ENCODE measurements around the gene HTRA1.

DNA sequence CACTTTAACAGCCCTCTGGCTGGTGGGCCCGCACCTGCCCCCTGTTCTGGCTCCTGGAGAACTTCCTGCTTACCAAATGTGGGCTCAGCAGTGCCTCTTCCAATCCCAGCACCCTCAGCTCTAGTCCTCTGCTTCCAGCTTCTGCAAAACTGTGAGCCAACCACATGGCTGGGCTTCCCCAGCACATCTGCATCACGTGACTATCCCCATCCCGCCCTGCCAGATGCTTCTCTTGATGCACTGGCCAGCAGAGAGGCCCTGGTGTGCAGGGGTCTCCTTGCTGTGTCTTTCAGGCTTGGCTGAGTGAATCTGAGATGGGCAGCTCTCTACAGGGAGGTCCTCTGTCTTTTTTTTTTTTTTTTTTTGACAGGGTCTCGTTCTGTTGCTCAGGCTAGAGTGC lies 55.4 kb downstream of the HTRA1 start:
- TF ChIP-seq TAF1 (IDR thresholded peaks at IDR 0.05; ENCODE audit: borderline replicate concordance, low read depth, low read length): no peak
- TF ChIP-seq, protein P1, sequence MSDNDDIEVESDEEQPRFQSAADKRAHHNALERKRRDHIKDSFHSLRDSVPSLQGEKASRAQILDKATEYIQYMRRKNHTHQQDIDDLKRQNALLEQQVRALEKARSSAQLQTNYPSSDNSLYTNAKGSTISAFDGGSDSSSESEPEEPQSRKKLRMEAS (IDR thresholded peaks at IDR 0.05; ENCODE audit: low read depth): no peak
- TF ChIP-seq, protein P2, sequence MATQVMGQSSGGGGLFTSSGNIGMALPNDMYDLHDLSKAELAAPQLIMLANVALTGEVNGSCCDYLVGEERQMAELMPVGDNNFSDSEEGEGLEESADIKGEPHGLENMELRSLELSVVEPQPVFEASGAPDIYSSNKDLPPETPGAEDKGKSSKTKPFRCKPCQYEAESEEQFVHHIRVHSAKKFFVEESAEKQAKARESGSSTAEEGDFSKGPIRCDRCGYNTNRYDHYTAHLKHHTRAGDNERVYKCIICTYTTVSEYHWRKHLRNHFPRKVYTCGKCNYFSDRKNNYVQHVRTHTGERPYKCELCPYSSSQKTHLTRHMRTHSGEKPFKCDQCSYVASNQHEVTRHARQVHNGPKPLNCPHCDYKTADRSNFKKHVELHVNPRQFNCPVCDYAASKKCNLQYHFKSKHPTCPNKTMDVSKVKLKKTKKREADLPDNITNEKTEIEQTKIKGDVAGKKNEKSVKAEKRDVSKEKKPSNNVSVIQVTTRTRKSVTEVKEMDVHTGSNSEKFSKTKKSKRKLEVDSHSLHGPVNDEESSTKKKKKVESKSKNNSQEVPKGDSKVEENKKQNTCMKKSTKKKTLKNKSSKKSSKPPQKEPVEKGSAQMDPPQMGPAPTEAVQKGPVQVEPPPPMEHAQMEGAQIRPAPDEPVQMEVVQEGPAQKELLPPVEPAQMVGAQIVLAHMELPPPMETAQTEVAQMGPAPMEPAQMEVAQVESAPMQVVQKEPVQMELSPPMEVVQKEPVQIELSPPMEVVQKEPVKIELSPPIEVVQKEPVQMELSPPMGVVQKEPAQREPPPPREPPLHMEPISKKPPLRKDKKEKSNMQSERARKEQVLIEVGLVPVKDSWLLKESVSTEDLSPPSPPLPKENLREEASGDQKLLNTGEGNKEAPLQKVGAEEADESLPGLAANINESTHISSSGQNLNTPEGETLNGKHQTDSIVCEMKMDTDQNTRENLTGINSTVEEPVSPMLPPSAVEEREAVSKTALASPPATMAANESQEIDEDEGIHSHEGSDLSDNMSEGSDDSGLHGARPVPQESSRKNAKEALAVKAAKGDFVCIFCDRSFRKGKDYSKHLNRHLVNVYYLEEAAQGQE (IDR thresholded peaks at IDR 0.05; ENCODE audit: low read depth, low read length): no peak

All from SK-N-SH (cell line).